Esophagus muscularis mucosa (tissue), 4 donors: Measurements from ENCODE around the gene OLA1.

ENCODE experiments used
- CTCF ChIP-seq, 3 experiments: fragments of 200-600 bp in 2 of 3; fragments of 450-650 bp in 1 of 3; sonication (generic) in 2 of 3; IDR thresholded peaks; one replicate each; pipeline ENCODE4 v1.5.1; 2017 to 2019; ENCODE audit warnings: antibody characterized with exemption in 3 of 3, mild to moderate bottlenecking in 2 of 3, moderate library complexity in 1 of 3
- EP300 ChIP-seq: sonication (generic); formaldehyde crosslinking; IDR thresholded peaks from one replicate; pipeline ENCODE4 v1.6.1; 2017; ENCODE audit warnings: antibody characterized with exemption
- POLR2A ChIP-seq: fragments of 450-650 bp; IDR thresholded peaks from one replicate; pipeline ENCODE4 v1.6.1; 2017; ENCODE audit warnings: antibody characterized with exemption, moderate library complexity, mild to moderate bottlenecking, low read depth

GRCh38 chr2:174120346-174120745 is 128.0 kb downstream of the OLA1 start:
- TF ChIP-seq CTCF (IDR thresholded peaks at IDR 0.05) (no peak), EP300 (no peak), POLR2A (no peak)
